Measurements from ENCODE around the gene CEP112. TPM values are rescaled to one million over a fixed set of nuclear protein-coding genes. Genes with fewer than 3 reads are reported as not detected.

The CEP112 gene
- total RNA-seq, 1 experiment from 2014 or later = 3.1 TPM

GRCh38 chr17:65783845-65784334 lies 408.0 kb downstream of the CEP112 start:
- DNase-seq (ENCODE audit: low read depth) = peak; percentile 83

- peak; percentile 59 for DNase-seq (ENCODE audit: low read depth)
These were observed 409.7 kb downstream of the CEP112 start for GRCh38 chr17:65782104-65782706.

DNA sequence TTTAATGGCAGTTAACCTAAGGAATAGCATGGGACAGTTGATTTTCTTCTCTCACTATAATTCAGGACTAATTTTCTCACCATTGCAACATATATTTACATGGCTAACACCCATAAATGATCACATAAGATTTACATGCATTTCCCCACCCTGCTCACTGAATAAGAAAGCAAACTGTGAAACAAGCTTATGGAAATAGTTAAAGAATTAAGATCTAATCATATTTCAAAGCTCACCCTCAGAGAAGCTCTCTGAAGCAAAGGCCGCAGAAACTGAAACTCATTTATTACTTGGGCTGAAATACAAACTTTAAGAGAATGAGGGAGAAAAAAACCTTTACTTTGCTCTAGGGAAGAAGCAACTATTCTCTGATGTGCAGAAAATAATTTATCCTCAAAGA lies 411.8 kb downstream of the CEP112 start:
- DNase-seq (ENCODE audit: low read depth) = no peak

DNA sequence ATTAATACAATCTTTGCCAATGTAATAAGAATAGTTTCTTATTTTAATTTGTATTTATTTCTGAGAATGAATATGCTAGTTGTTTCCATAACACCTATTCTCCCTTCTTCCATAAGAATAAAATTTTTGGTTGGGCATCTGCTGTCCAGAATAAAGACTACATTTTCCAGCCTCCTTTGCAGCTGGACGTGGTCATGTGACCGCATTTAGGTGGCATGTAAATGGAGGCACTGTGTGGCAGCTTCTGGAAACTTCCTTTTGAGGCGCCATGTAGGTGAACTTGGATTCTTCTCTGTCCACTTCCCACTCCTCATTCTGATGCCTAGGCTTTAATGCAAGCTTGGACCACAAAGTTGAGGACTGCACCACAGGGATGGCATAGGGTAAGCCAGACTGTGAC lies 415.0 kb downstream of the CEP112 start:
- no peak for DNase-seq (ENCODE audit: low read depth)

DNA sequence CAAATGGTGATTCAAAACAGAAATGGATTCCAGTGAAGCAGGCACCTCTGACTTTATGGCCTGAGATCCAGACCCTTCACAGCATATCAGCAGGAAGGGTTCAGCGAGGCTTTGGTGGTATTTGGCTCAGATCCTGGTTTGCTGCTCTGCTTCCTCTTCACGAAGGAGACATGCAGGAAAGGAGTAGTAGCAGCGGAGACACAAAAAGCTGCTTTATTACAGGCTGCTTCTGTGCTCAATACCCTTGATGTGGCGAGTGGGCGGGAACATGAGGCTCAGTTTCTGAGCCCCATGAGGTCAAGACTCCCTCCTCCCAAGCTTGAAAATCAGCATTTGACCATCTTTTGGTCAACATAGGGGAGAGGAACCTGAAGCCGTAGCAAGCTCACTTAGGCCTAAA lies 417.1 kb downstream of the CEP112 start:
- no peak for DNase-seq (ENCODE audit: low read depth)

DNA sequence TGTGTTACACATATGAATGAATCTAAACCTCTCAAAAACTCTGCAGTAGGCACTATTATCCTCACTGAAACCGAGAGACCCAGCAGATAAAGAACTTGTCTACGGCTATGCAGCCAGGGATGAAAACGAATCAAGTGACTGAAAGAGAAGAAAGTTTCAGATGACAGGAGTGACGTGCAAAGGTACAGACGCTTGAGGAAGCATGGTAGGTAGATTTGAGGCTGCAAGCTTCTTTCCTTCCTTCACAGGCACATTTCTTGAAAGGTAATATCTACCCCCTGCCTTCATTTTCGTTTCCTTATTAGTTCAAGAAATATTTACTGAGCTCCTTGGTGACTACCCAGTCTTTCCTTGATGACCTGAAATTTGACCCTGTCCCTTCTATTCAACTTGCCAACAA lies 418.9 kb downstream of the CEP112 start:
- DNase-seq (ENCODE audit: low read depth) = no peak

DNA sequence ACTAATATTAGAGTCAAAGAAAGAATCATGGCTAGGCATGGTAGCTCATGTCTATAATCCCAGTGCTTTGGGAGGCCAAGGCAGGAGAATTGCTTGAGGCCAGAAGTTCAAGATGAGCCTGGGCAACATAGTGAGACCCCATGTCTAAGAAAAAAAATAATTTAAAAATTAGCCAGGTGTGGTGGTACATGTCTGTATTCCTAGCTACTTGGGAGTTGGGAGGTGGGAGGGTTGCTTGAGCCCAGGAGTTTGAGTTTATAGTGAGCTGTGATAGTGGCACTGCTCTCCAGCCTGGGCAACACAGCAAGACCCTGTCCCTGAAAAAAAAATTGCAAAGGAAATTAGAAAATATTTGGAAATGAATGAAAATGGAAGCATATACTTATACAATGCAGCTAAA lies 420.2 kb downstream of the CEP112 start:
- DNase-seq (ENCODE audit: low read depth) = no peak

GRCh38 chr17:65763786-65764185 lies 428.1 kb downstream of the CEP112 start:
- DNase-seq (ENCODE audit: low read depth) = no peak

- no peak for DNase-seq (ENCODE audit: low read depth)
These were observed 429.0 kb downstream of the CEP112 start for GRCh38 chr17:65762973-65763372.

DNA sequence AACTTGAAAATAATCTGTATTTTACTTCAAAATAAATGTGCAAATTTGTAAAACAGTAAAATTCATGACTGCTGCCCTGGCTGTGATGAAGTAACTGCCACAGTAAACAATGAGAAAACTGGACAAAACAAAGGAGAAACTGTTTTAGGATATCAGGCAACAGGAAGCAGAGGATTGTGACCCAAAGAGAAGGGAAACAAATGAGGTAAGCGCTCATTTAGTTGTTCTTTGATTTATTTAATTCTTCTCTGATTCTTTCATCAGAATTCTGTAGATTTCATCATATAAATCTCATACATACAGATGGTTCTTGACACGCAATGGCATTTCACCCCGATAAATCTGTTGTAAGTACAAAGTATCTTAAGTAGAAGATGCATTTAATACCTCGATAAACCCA lies 432.4 kb downstream of the CEP112 start:
- no peak for DNase-seq (ENCODE audit: low read depth)

DNA sequence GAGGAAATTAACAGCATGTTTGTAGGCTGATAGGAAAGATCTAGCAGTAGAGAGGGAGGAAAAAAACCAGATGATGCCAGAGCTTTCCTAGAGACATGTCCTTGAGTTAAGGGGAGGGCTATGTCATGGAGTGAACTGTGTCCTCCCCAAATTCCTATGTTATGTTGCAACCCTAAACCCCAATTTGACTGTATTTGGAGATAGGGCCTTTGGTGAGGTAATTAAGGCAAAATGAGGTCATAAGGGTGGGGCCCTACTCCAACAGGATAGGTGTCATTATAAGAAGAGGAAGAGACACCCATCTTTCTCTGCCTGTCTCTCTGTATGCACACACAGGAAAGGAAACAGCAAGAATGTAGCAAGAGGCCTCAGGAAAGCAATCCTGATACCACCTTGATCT lies 435.2 kb downstream of the CEP112 start:
- no peak for DNase-seq (ENCODE audit: low read depth)

- DNase-seq (ENCODE audit: low read depth) = no peak
These were observed 436.1 kb downstream of the CEP112 start for GRCh38 chr17:65755799-65756198.

DNA sequence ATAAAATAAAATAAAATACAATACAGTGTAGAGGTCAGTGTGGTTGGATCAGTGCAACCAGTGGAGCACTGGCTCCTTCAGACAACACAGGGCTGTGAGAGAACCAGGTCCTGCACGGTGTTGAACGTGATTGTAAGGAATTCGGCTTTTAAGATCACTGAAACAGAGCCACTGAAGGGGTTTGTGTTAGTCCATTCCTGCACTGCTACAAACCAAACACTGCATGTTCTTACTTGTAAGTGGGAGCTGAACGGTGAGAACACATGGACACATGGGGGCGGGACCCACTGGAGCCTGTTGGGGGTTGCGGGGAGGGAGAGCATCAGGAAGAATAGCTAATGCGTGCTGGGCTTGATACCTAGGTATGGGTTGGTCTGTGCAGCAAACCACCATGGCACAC lies 437.3 kb downstream of the CEP112 start:
- no peak for DNase-seq (ENCODE audit: low read depth)

DNA sequence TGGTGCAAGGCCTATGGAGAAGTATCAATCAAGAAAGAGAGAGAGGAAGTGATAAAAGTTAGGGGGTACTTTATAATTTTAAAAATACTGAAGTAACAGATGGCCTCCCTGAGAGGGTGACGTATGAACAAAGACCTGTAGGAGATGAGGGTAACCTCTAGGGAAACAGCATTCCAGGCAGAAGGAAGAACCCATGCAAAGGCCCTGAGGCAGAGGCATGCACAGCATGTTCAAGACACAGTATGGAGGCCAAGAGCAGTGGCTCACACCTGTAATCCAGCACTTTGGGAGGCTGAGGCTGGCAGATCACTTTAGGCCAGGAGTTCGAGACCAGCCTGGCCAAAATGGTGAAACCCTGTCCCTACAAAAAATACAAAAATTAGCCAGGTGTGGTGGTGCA lies 437.9 kb downstream of the CEP112 start:
- no peak for DNase-seq (ENCODE audit: low read depth)

DNA sequence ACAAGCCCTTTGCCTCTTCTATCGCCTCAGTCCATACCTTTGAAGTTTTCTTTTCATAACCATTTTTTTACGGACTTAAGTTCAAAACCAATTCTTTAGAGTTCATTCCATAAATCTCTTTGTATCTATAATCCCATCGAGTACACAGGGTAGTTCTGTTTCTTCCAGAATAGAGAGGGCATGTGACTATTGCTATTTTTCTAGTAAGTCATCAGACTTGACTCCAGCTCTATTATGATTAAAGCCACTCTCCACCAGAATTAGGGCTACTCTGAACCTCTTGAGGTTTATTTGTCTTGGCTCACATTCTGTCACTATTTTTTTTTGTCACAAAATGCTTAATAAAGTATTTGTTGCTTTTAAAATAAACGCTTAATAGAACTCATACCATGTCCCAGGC lies 438.6 kb downstream of the CEP112 start:
- DNase-seq (ENCODE audit: low read depth) = no peak

DNA sequence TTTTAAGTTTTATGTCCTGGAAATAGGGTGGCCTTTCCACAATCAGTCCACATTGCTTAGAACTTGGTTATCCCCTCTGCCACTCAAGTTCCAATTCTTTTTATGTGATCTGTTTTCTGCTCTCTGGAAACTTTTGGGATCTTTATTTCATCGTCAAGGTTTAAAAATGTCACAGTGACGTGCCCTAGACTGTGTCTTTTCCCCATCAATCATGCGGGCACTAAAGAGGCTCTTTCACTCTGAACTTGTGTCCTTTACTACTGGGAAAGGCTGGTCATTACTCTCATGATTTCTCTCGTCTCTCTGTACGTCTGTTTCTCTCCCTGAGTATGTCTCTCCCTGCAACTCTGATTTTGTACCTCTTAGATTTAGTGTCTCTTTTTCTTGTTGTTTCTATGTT lies 440.7 kb downstream of the CEP112 start:
- no peak for DNase-seq (ENCODE audit: low read depth)

DNA sequence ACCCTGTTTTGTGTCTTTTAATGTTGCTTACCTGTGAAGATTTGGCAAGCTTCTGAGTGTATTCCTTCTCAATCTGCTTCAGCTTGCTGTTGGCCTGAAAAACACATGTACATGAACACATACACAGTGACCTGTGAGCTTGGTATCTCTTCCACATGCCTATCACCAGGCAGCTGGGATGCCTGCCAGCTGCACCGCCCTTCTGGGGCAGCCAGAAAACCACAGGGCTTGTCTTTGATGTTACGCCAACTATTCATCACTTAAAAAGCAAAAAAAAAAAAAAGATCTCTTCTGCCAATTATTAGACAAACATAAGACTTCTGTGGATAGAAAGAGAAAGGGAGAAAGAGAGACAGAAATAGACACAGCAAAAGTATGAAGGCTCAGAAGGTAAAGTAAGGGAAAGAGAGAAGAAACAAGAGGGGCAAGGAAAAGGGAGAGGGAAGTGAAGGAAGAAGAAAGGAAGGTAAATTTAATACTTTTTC lies 441.3 kb downstream of the CEP112 start:
- DNase-seq (ENCODE audit: low read depth) = peak; percentile 97

DNA sequence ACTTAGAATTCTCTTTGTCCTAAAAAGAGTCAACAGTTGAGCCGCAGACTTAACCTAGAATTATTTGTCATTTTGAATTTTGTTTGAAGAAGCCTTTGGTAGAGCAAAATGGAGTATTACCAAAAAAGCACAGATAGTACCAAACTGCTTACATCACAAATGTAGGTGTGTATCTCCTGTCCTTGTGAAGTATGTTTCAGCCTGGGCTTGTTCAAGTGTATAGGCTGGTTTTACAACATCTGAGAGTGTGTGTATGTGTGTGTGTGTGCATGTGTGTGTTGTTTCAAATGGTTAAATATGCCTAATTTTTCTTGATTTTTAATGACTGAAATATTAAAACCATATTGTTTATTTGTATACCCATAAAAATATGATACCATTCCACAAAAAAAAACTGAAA lies 441.8 kb downstream of the CEP112 start:
- no peak for DNase-seq (ENCODE audit: low read depth)

DNA sequence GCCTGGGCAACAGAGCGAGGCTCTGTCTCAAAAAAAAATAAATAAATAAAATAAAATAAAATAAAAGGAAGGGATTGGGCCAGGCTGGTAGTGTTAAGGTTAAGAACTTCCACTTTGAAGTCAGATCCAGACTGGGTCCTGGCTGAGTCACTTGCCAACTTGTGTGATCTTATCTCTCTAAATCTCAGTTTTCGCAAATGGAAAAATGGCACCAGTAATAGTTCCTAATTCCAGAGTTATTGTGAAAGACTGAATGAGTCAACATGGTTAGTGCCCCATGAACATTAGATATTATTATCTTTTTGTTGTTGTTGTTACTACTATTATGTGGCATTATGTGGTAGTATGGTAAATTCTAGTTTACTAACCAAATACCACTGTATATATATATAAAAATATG lies 442.5 kb downstream of the CEP112 start:
- DNase-seq (ENCODE audit: low read depth) = peak; percentile 87

GRCh38 chr17:65745241-65745640 lies 446.7 kb downstream of the CEP112 start:
- DNase-seq (ENCODE audit: low read depth) = no peak

- no peak for DNase-seq (ENCODE audit: low read depth)
These were observed 448.7 kb downstream of the CEP112 start for GRCh38 chr17:65743308-65743655.

- peak; percentile 83 for DNase-seq (ENCODE audit: low read depth)
These were observed 449.3 kb downstream of the CEP112 start for GRCh38 chr17:65742403-65743307.

- no peak for DNase-seq (ENCODE audit: low read depth)
These were observed 450.2 kb downstream of the CEP112 start for GRCh38 chr17:65741710-65742109.

Measured in RPMI7951 (cell line).